AG04450 (cell line): ENCODE measurements around the gene TBPL2. TPM values are rescaled to one million over a fixed set of nuclear protein-coding genes. Genes with fewer than 3 reads are reported as not detected.
A peak's percentile ranks its signal among the peaks of the same experiment; 100 is the strongest.

Experiments used
- CTCF ChIA-PET: fragments of 300-600, 350-600 bp; formaldehyde crosslinking; extraction: SDS; loops from one replicate; lab custom pipeline; 2022; ENCODE audit warnings: antibody characterized with exemption, inconsistent platforms; lab: Charles Lee
- POLR2A ChIA-PET: fragments of 350-600 bp; formaldehyde crosslinking; extraction: SDS; loops from one replicate; lab custom pipeline; 2021; ENCODE audit warnings: antibody characterized with exemption, inconsistent platforms; lab: Yijun Ruan, JAX
- DNase-seq: peaks from one replicate; pipeline ENCODE4 v3.0.0-alpha.2; 2011; ENCODE audit warnings: low read depth, low spot score
- H3K27ac ChIP-seq: one replicate; pipeline ENCODE4 v1.5.1; 2012; ENCODE audit warnings: low read depth, low read length, control low read depth
- H3K27me3 ChIP-seq: one replicate; pipeline ENCODE4 v1.6.0; 2012; ENCODE audit warnings: low read length; ENCODE audit not compliant: control insufficient read depth, insufficient read depth
- H3K4me3 ChIP-seq: 2 replicates; pipeline ENCODE4 v1.5.1; 2011; ENCODE audit warnings: mild to moderate bottlenecking, low read depth, low read length, control low read depth
- H3K9me3 ChIP-seq: 2 replicates; pipeline ENCODE4 v1.5.1; 2012; ENCODE audit warnings: low read length; ENCODE audit not compliant: control insufficient read depth, insufficient read depth
- polyA plus RNA-seq: library from polyadenylated mRNA; depleted of rRNA; stranded (reverse); fragments of >200 nt; gene quantifications from 2 replicates; pipeline ENCODE4 v1.2.3, GENCODE V29; 2011
- TF ChIP-seq, protein P1 (sequence below): IDR thresholded peaks from 2 replicates; pipeline ENCODE4 v1.5.1; 2011; ENCODE audit warnings: low read depth, low read length, control low read depth, inconsistent platforms

The TBPL2 gene
- polyA plus RNA-seq, 1 experiment: not detected

DNA sequence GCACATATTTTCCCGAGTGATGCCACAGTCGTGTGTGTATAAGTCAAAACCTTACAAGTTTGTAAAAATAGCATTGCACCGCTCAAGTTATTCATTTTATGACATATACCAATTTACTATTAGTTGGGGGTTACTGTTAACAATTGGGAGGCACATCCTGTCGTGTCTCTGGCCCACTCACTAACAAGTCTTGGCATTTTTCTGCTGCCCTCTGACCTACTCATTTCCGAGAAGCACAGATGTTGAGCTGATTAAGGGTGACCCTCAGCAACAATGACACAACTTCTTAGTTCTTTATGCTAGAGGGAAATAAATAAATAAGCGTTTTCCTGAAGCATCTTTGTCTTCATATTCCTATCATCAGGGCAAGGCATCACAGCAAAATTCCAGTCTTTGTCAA, 22.0 kb downstream of the TBPL2 start:
- TF ChIP-seq, protein P1, sequence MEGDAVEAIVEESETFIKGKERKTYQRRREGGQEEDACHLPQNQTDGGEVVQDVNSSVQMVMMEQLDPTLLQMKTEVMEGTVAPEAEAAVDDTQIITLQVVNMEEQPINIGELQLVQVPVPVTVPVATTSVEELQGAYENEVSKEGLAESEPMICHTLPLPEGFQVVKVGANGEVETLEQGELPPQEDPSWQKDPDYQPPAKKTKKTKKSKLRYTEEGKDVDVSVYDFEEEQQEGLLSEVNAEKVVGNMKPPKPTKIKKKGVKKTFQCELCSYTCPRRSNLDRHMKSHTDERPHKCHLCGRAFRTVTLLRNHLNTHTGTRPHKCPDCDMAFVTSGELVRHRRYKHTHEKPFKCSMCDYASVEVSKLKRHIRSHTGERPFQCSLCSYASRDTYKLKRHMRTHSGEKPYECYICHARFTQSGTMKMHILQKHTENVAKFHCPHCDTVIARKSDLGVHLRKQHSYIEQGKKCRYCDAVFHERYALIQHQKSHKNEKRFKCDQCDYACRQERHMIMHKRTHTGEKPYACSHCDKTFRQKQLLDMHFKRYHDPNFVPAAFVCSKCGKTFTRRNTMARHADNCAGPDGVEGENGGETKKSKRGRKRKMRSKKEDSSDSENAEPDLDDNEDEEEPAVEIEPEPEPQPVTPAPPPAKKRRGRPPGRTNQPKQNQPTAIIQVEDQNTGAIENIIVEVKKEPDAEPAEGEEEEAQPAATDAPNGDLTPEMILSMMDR: no peak
- H3K27ac ChIP-seq: no peak overlapping the region
- CTCF ChIA-PET: interaction anchor here (1.2 to 1.9 kb wide), 4 partner anchors 9 to 148 kb away, joined by 3 to 18 read pairs (median 6); no protein-coding TSS in a partner anchor
- POLR2A ChIA-PET: interaction anchor here (0.7 kb wide), 1 partner anchor 157 kb away, joined by 3 read pairs; no protein-coding TSS in a partner anchor
- DNase-seq: no peak
- H3K4me3 ChIP-seq: no peak overlapping the region
- H3K27me3 ChIP-seq: no peaks in the 10 kb centered on the region
- no peaks in the 10 kb centered on the region for H3K9me3 ChIP-seq

DNA sequence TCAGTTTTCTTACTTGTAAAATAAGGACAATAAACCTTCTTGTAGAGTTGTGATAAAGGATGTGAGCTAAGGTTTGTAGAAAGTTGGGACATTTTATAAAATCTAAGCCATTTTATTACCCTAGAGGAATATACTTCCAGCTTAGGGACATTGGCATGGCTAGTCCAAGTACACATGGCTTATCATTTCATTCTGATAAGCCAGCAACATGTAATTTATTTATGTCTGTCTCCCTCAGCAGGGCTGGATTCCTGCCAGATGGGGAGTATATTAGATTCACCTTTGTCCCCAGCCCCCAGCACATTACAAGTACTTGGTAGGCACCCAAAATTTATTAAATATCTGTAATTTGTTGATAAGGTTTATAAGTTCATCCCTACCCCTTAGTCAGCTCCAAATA, 22.5 kb downstream of the TBPL2 start:
- Histone ChIP-seq H3K27me3 (no peaks in the 10 kb centered on the region), H3K4me3 (no peak overlapping the region), H3K27ac (no peak overlapping the region), H3K9me3 (no peaks in the 10 kb centered on the region)
- POLR2A ChIA-PET: no interaction called here
- CTCF ChIA-PET: interaction anchor here (0.7 to 1.9 kb wide), 6 partner anchors 9 to 148 kb away, joined by 3 to 18 read pairs (median 6); no protein-coding TSS in a partner anchor
- TF ChIP-seq, protein P1: no peak
- DNase-seq: no peak

DNA sequence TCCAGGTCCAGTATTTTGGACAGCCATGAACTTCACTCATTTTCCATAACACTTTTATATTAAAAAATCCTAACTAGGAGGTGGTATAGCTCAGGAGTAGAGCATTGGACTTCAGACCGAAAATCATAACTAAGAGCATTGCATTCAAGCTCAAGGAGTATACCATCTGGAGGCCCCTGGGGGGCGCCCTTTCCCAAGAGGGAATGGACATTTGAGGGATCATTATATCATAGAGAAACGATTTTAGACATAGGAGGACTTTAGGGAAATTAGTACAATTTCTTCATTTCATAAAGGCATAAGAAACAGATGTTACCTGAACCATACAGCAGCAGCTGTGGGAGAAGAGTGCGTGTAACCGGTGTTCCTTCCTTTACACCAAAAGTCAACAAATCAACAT, 23.6 kb downstream of the TBPL2 start:
- TF ChIP-seq, protein P1: peak; percentile 45

DNA sequence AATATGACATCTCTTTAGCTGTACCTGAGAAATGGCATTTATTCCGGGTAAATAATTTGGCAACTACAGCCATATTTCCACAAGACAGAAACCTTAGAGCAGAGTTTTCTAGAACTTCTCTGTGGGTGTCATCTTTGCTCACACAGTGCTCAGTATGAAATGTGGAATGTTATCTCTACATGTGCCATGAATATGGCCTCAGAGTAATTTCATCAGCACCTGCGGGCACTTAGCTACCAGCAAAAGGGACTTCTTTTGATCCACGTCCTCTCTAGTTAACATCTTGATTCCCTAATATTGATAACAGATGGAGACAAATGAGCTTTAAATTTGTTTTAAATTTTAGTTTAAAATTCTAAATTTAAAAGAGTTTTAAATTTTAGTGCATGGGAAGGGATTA, 25.9 kb downstream of the TBPL2 start:
- CTCF ChIA-PET: interaction anchor here (1.2 to 2.0 kb wide), 3 partner anchors 12 to 144 kb away, joined by 3 to 9 read pairs (median 7); partner anchors contain the start of gene FBXO34
- POLR2A ChIA-PET: no interaction called here
- no peaks in the 10 kb centered on the region for H3K9me3 ChIP-seq
- H3K4me3 ChIP-seq: no peak overlapping the region
- no peaks in the 10 kb centered on the region for H3K27me3 ChIP-seq
- no peak for DNase-seq
- no peak overlapping the region for H3K27ac ChIP-seq
- TF ChIP-seq, protein P1: no peak

More for the DNA sequence above, 23.6 kb downstream of the TBPL2 start:
- no peaks in the 10 kb centered on the region for H3K9me3 ChIP-seq
- H3K27me3 ChIP-seq: no peaks in the 10 kb centered on the region
- no peak overlapping the region for H3K4me3 ChIP-seq
- no peak for DNase-seq
- ChIA-PET POLR2A (no interaction called here), CTCF (interaction anchor here (0.6 to 1.6 kb wide), 9 partner anchors 8 to 1070 kb away, joined by 3 to 8 read pairs (median 3); no protein-coding TSS in a partner anchor)
- no peak overlapping the region for H3K27ac ChIP-seq

DNA sequence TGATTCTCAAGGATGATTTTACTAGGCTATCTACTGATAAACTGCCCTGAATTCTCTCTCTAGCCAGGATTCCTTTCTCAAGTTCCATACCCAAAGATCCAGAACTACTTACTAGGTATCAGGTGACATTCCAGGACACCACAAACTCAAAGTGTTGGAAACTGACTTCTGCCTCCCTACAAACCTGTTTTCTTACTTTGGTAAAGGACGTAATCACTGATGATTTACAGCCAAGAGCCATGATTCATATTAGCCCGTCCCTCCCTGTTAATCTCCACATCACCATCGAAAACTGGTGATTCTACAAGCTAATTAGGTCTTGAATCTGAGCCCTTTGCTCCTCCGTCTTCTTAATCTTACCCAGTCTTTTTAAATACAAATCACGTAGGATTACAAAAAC, 27.7 kb downstream of the TBPL2 start:
- H3K27ac ChIP-seq: no peak overlapping the region
- ChIA-PET POLR2A (no interaction called here), CTCF (interaction anchor here (0.6 kb wide), 1 partner anchor 160 kb away, joined by 4 read pairs; no protein-coding TSS in a partner anchor)
- TF ChIP-seq, protein P1: no peak
- no peak overlapping the region for H3K4me3 ChIP-seq
- H3K27me3 ChIP-seq: no peaks in the 10 kb centered on the region
- H3K9me3 ChIP-seq: no peaks in the 10 kb centered on the region
- DNase-seq: no peak
